ENCODE results near the gene TOX2. TPM values are rescaled to one million over a fixed set of nuclear protein-coding genes. Genes with fewer than 3 reads are reported as not detected.

Gene TOX2
- total and polyA plus RNA-seq, 4 experiments from 2014 or later: 0.22 to 1.1 (median 0.49) TPM

DNA sequence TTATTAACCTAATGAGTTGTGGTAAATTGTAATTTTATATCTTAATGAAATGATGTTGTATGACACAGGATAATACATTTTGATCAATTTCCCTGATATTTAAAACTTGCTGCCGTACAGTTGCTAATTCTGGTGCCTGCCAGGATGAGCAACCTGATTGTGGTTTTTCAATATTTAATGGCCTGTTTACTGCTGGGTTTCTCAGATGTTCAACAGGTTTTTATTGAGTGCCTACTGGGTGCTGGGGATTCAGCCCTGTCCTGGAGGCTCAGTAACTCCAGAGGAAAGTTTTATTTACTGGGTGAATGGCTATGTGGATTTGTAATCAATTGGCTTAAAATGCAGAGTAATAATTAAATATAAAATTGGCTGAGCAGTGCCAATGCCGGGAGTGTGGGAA, 8.0 kb downstream of the TOX2 start:
- Mint-ChIP-seq H3K4me3 (no peak overlapping the region), H3K27ac (no peak overlapping the region), H3K9me3 (no peaks in the 10 kb centered on the region), H3K36me3 (no peaks in the 10 kb centered on the region), H3K4me1 (peaks cover 33 to 47% (median 41%) of the 10 kb centered on the region in 4 donors), H3K27me3 (peaks cover 11 to 15% of the 10 kb centered on the region in 2 donors)
- H3K4me1 ChIP-seq (ENCODE audit: insufficient read depth, low read length): peaks cover 64% of the 10 kb centered on the region
- H3K27ac ChIP-seq (ENCODE audit: low read depth, low read length): no peak overlapping the region
- ChIA-PET POLR2A (ENCODE audit: partially characterized antibody) (no interaction called here), CTCF (ENCODE audit: partially characterized antibody) (no interaction called here)
- H3K27me3 ChIP-seq (ENCODE audit: insufficient read depth, low read length): no peaks in the 10 kb centered on the region
- no peaks in the 10 kb centered on the region for H3K9me3 ChIP-seq (ENCODE audit: control insufficient read depth in 1 of 2, low read length in 2 of 2)
- H3K4me3 ChIP-seq (ENCODE audit: low read length in 2 of 2): no peak overlapping the region
- intact Hi-C loops (cut with micrococcal nuclease): no loop called here
- no peak for DNase-seq
- no peaks in the 10 kb centered on the region for H3K36me3 ChIP-seq (ENCODE audit: insufficient read depth, low read length)

DNA sequence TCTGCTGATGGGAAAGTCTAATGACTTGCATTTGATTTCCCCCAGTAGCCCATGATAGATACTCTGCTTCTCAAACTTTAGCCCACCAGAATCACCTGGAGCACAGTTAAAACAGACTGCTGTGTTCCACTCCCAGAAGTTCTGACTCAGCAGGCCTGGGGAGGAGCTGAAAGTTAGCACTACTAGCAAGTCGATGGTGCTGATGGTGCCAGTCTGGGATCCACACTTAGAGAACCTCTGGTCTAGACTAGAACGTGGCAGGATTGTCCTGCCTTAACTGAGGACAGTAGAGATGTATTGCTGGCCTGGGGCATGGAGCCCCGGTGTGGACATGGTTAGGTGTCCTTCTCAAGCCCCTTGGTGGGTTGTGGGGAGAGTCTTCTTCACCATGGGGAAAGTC, 8.7 kb downstream of the TOX2 start:
- no peak overlapping the region for H3K4me3 ChIP-seq (ENCODE audit: low read length in 2 of 2)
- ChIA-PET POLR2A (ENCODE audit: partially characterized antibody) (interaction anchor here (1.7 kb wide), 1 partner anchor 41 kb away, joined by 5 read pairs; no protein-coding TSS in a partner anchor), CTCF (ENCODE audit: partially characterized antibody) (no interaction called here)
- no peak for DNase-seq
- Mint-ChIP-seq H3K4me3 (peak overlapping the region in 1 of 8 donors; percentile 50), H3K4me1 (peaks cover 36 to 51% (median 45%) of the 10 kb centered on the region in 4 donors), H3K9me3 (no peaks in the 10 kb centered on the region), H3K27me3 (peaks cover 11 to 17% of the 10 kb centered on the region in 2 donors), H3K36me3 (no peaks in the 10 kb centered on the region), H3K27ac (no peak overlapping the region)
- no peak overlapping the region for H3K27ac ChIP-seq (ENCODE audit: low read depth, low read length)
- H3K36me3 ChIP-seq (ENCODE audit: insufficient read depth, low read length): no peaks in the 10 kb centered on the region
- H3K4me1 ChIP-seq (ENCODE audit: insufficient read depth, low read length): peaks cover 64% of the 10 kb centered on the region
- no peaks in the 10 kb centered on the region for H3K27me3 ChIP-seq (ENCODE audit: insufficient read depth, low read length)
- no peaks in the 10 kb centered on the region for H3K9me3 ChIP-seq (ENCODE audit: control insufficient read depth in 1 of 2, low read length in 2 of 2)
- intact Hi-C loops (cut with micrococcal nuclease): no loop called here

DNA sequence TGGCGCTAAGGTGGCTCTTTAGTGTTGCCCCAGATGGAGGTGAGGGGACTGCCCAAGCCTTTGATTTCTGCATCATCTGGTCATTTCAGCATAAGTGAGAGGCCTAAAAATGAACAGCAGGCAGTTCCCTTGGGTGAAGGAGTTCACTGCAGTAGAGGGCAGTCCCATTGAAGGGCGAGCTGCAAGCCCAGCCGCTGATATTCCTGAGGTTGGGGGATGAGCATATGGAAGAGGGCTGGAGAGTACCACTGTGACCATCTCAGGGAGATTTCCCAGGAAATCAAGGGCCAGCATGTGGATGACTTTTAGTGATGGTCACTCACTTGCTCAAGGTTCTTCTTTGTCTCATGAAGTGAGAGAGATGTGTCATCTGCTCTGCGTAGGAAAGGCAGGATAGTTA, 9.3 kb downstream of the TOX2 start:
- H3K36me3 ChIP-seq (ENCODE audit: insufficient read depth, low read length): no peaks in the 10 kb centered on the region
- intact Hi-C loops (cut with micrococcal nuclease): no loop called here
- Mint-ChIP-seq H3K27me3 (peaks cover 11 to 17% of the 10 kb centered on the region in 2 donors), H3K27ac (no peak overlapping the region), H3K9me3 (no peaks in the 10 kb centered on the region), H3K4me3 (peak overlapping the region in 2 of 8 donors; percentile 44 to 58), H3K36me3 (no peaks in the 10 kb centered on the region), H3K4me1 (peaks cover 38 to 51% (median 46%) of the 10 kb centered on the region in 4 donors)
- ChIA-PET CTCF (ENCODE audit: partially characterized antibody) (no interaction called here), POLR2A (ENCODE audit: partially characterized antibody) (interaction anchor here (1.0 to 1.7 kb wide), 2 partner anchors 19 to 40 kb away, joined by 3 to 5 read pairs; no protein-coding TSS in a partner anchor)
- no peaks in the 10 kb centered on the region for H3K9me3 ChIP-seq (ENCODE audit: control insufficient read depth in 1 of 2, low read length in 2 of 2)
- peaks cover 64% of the 10 kb centered on the region for H3K4me1 ChIP-seq (ENCODE audit: insufficient read depth, low read length)
- no peak for DNase-seq
- H3K4me3 ChIP-seq (ENCODE audit: low read length in 2 of 2): no peak overlapping the region
- H3K27ac ChIP-seq (ENCODE audit: low read depth, low read length): no peak overlapping the region
- no peaks in the 10 kb centered on the region for H3K27me3 ChIP-seq (ENCODE audit: insufficient read depth, low read length)

DNA sequence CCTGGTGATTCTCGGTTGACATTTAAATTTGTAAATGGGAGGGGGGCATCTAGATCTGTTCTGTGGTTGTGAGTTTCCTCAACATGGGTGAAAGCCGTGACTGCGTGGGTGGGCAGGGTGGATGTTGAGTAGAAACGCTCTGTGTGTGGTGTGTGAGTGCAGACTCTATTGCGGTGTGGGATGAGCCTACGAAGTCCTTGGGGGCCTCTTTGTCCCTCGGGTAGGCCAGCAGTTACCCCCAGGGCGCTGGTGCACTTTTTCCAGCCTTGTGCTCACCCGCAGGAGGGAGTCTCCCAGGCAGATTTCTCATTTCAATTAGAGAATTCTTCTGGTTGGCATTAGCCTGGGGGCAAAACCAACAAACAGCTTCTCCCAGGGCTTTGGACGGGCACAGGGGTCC, 10.6 kb downstream of the TOX2 start:
- H3K27me3 ChIP-seq (ENCODE audit: insufficient read depth, low read length): no peaks in the 10 kb centered on the region
- ChIA-PET POLR2A (ENCODE audit: partially characterized antibody) (interaction anchor here (0.6 kb wide), 1 partner anchor 19 kb away, joined by 3 read pairs; no protein-coding TSS in a partner anchor), CTCF (ENCODE audit: partially characterized antibody) (interaction anchor here (1.1 to 2.2 kb wide), 5 partner anchors 19 to 156 kb away, joined by 3 to 10 read pairs (median 6); no protein-coding TSS in a partner anchor)
- H3K27ac ChIP-seq (ENCODE audit: low read depth, low read length): no peak overlapping the region
- intact Hi-C loops (cut with micrococcal nuclease): loop anchor here (1.0 kb wide), 1 partner anchor 155 kb away; no protein-coding TSS in a partner anchor
- Mint-ChIP-seq H3K4me3 (peak overlapping the region in 7 of 8 donors; percentile 21 to 74 (median 62)), H3K27ac (peak overlapping the region in 3 of 7 donors; percentile 2 to 77 (median 20)), H3K9me3 (no peaks in the 10 kb centered on the region), H3K4me1 (peaks cover 38 to 51% (median 47%) of the 10 kb centered on the region in 4 donors), H3K36me3 (no peaks in the 10 kb centered on the region), H3K27me3 (peaks cover 14 to 17% of the 10 kb centered on the region in 2 donors)
- peaks cover 64% of the 10 kb centered on the region for H3K4me1 ChIP-seq (ENCODE audit: insufficient read depth, low read length)
- no peaks in the 10 kb centered on the region for H3K9me3 ChIP-seq (ENCODE audit: control insufficient read depth in 1 of 2, low read length in 2 of 2)
- H3K4me3 ChIP-seq (ENCODE audit: low read length in 2 of 2): no peak overlapping the region
- no peaks in the 10 kb centered on the region for H3K36me3 ChIP-seq (ENCODE audit: insufficient read depth, low read length)
- DNase-seq: no peak

DNA sequence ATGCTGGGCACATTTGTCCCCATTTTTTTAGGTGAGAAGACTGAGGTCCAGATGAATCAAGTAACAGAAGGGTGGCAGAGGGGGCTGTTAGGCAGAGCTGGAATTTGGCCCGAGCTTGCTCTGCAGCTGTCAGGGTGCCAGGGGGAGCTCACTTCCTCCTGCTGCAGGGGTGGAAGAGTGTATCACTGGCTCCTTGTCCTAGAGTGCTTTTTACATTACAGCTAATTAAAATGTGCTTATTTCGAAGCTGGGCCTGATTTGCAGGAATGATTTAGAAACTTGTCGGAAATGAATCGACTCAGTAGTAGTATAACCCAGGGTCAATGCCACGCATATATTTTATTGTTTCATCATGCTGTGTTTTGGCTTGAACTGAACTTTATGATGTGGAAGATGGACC, 11.1 kb downstream of the TOX2 start:
- POLR2A ChIA-PET (ENCODE audit: partially characterized antibody): interaction anchor here (0.6 to 1.0 kb wide), 2 partner anchors 18 to 21 kb away, joined by 3 read pairs; no protein-coding TSS in a partner anchor
- Histone ChIP-seq H3K36me3 (ENCODE audit: insufficient read depth, low read length) (no peaks in the 10 kb centered on the region), H3K9me3 (ENCODE audit: control insufficient read depth in 1 of 2, low read length in 2 of 2) (no peaks in the 10 kb centered on the region), H3K4me3 (ENCODE audit: low read length in 2 of 2) (no peak overlapping the region), H3K27ac (ENCODE audit: low read depth, low read length) (no peak overlapping the region), H3K4me1 (ENCODE audit: insufficient read depth, low read length) (peaks cover 64% of the 10 kb centered on the region), H3K27me3 (ENCODE audit: insufficient read depth, low read length) (no peaks in the 10 kb centered on the region)
- H3K27ac Mint-ChIP-seq: peak overlapping the region in 1 of 7 donors; percentile 16
- H3K27me3 Mint-ChIP-seq: peaks cover 11 to 17% of the 10 kb centered on the region in 2 donors
- DNase-seq: no peak
- peaks cover 38 to 51% (median 47%) of the 10 kb centered on the region in 4 donors for H3K4me1 Mint-ChIP-seq
- intact Hi-C loops (cut with micrococcal nuclease): loop anchor here (1.0 kb wide), 1 partner anchor 154 kb away; no protein-coding TSS in a partner anchor
- H3K4me3 Mint-ChIP-seq: peak overlapping the region in 6 of 8 donors; percentile 55 to 74 (median 62)
- H3K9me3 Mint-ChIP-seq: no peaks in the 10 kb centered on the region
- H3K36me3 Mint-ChIP-seq: no peaks in the 10 kb centered on the region
- CTCF ChIA-PET (ENCODE audit: partially characterized antibody): interaction anchor here (0.6 to 2.2 kb wide), 7 partner anchors 15 to 156 kb away, joined by 3 to 10 read pairs (median 5); no protein-coding TSS in a partner anchor

DNA sequence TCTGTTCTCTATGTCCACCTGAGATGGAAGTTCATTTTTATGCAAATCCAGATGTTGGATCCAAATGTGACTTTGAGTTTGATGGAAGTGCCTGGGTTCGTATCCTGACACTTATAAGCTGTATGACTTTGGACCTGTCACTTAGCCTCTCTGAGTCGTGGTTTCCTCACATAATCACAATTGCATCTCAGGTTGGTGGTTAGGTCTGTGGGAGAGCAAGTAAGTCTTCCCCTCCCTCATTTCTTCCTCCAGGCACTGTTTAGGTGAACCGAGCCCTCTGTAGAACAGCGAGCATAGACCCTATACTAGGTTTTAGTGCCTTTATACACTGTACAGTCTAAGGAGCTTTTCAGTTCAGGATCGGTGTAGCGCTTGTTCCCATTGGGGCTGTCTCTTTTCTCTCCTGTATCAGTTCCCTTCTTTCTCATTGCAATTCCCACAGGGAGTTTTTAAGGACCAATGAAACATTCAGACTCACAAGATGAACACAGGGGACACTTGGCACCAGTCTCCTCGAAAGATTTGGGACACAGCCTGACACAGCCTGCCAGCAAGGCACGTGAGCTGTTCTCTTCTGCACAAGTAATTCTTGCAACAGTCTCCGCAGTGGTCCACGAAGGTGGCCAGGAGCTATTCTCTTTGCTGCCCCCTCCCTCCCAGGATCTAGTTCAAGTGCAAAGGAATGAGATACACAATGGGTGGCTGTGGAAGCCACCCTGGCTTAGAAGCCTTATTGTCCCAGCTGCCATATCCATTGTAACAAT, 11.8 kb downstream of the TOX2 start:
- intact Hi-C loops (cut with micrococcal nuclease): no loop called here
- Histone ChIP-seq H3K4me1 (ENCODE audit: insufficient read depth, low read length) (peaks cover 58% of the 10 kb centered on the region), H3K36me3 (ENCODE audit: insufficient read depth, low read length) (no peaks in the 10 kb centered on the region), H3K27ac (ENCODE audit: low read depth, low read length) (no peak overlapping the region), H3K4me3 (ENCODE audit: low read length in 2 of 2) (no peak overlapping the region), H3K9me3 (ENCODE audit: control insufficient read depth in 1 of 2, low read length in 2 of 2) (no peaks in the 10 kb centered on the region), H3K27me3 (ENCODE audit: insufficient read depth, low read length) (no peaks in the 10 kb centered on the region)
- ChIA-PET POLR2A (ENCODE audit: partially characterized antibody) (interaction anchor here (1.0 kb wide), 1 partner anchor 21 kb away, joined by 3 read pairs; no protein-coding TSS in a partner anchor), CTCF (ENCODE audit: partially characterized antibody) (interaction anchor here (0.6 to 2.2 kb wide), 7 partner anchors 14 to 155 kb away, joined by 3 to 10 read pairs (median 5); no protein-coding TSS in a partner anchor)
- DNase-seq: no peak
- H3K4me1 Mint-ChIP-seq: peaks cover 35 to 48% (median 47%) of the 10 kb centered on the region in 4 donors
- H3K9me3 Mint-ChIP-seq: no peaks in the 10 kb centered on the region
- H3K36me3 Mint-ChIP-seq: no peaks in the 10 kb centered on the region
- no peak overlapping the region for H3K27ac Mint-ChIP-seq
- peaks cover 10 to 17% of the 10 kb centered on the region in 2 donors for H3K27me3 Mint-ChIP-seq
- peak overlapping the region in 3 of 8 donors; percentile 15 to 55 (median 32) for H3K4me3 Mint-ChIP-seq

DNA sequence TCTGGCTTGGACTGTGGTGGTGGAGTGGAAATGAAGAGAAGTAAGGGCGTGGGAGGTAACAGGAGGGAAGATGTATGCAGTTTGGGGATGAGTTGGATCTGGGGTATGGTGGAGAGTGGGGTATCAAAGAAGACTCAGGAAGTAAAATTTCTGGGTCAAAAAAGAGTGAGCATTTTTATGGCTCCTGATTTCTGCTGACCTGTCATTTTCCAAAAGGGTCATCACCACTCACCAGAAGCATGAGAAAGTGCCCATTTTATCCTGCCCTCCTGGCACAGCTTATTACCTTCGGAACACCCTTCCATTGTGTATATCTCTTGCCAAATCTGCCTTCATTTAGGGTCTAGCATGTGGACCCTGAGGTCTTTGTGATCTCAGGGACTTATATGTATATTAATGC, 17.3 kb downstream of the TOX2 start:
- H3K4me1 Mint-ChIP-seq: peaks cover 7 to 13% (median 10%) of the 10 kb centered on the region in 4 donors
- ChIA-PET CTCF (ENCODE audit: partially characterized antibody) (no interaction called here), POLR2A (ENCODE audit: partially characterized antibody) (no interaction called here)
- no peak for DNase-seq
- H3K27me3 ChIP-seq (ENCODE audit: insufficient read depth, low read length): no peaks in the 10 kb centered on the region
- H3K36me3 Mint-ChIP-seq: no peaks in the 10 kb centered on the region
- no peaks in the 10 kb centered on the region for H3K9me3 Mint-ChIP-seq
- H3K4me1 ChIP-seq (ENCODE audit: insufficient read depth, low read length): peaks cover 4% of the 10 kb centered on the region
- intact Hi-C loops (cut with micrococcal nuclease): no loop called here
- H3K9me3 ChIP-seq (ENCODE audit: control insufficient read depth in 1 of 2, low read length in 2 of 2): no peaks in the 10 kb centered on the region
- no peak overlapping the region for H3K4me3 ChIP-seq (ENCODE audit: low read length in 2 of 2)
- H3K4me3 Mint-ChIP-seq: no peak overlapping the region
- peak overlapping the region in 1 of 7 donors; percentile 54 for H3K27ac Mint-ChIP-seq
- no peak overlapping the region for H3K27ac ChIP-seq (ENCODE audit: low read depth, low read length)
- no peaks in the 10 kb centered on the region for H3K36me3 ChIP-seq (ENCODE audit: insufficient read depth, low read length)
- H3K27me3 Mint-ChIP-seq: peaks cover 4 to 8% of the 10 kb centered on the region in 2 donors
